ENCODE measurements around the gene P3H2.

DNA sequence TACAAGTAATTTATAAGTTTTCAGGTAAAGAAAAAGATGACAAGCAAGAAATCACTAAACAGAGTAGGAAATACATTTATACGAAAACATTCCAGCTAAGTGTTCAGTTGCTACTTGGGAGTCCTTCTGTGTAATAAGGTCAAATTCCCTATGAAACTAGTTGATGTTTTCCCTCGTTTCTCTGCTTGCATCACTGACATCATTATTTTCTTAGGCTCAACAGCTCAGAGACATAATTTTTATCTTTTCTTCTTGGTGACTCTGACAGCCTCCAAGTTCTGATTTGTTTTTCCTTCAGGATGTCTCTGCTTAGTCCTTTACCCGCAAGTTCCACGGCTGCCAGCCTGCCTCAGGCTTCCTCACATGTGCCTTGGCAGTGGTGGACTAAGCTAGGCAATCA is 173.6 kb downstream of the P3H2 start:
- TF ChIP-seq, protein P1, sequence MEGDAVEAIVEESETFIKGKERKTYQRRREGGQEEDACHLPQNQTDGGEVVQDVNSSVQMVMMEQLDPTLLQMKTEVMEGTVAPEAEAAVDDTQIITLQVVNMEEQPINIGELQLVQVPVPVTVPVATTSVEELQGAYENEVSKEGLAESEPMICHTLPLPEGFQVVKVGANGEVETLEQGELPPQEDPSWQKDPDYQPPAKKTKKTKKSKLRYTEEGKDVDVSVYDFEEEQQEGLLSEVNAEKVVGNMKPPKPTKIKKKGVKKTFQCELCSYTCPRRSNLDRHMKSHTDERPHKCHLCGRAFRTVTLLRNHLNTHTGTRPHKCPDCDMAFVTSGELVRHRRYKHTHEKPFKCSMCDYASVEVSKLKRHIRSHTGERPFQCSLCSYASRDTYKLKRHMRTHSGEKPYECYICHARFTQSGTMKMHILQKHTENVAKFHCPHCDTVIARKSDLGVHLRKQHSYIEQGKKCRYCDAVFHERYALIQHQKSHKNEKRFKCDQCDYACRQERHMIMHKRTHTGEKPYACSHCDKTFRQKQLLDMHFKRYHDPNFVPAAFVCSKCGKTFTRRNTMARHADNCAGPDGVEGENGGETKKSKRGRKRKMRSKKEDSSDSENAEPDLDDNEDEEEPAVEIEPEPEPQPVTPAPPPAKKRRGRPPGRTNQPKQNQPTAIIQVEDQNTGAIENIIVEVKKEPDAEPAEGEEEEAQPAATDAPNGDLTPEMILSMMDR (conservative IDR thresholded peaks at IDR 0.05; ENCODE audit: low read depth, low read length), result no peak
- no peak for TF ChIP-seq EZH2 (IDR thresholded peaks at IDR 0.05; ENCODE audit: borderline replicate concordance, low read depth, low read length, poor library complexity, severe bottlenecking)

Measured in A673 (cell line).